Cardiac fibroblast (primary cell): ENCODE measurements around the gene ZBED1.
"Not testable (repeated sequence)": the region's sequence is repeated elsewhere in the genome, so short reads cannot be mapped to it uniquely, and the experiment has no call there.

Source experiments
- DNase-seq, 2 donors: peaks; one replicate each; pipeline versions ENCODE4 v3.0.0 to v3.0.0-alpha.2; 2010; ENCODE audit warnings: low read depth in 2 of 2
- H3K4me3 ChIP-seq, 2 donors: replicated peaks in 1 of 2; 1 replicate in 1 of 2; 2 replicates in 1 of 2; pipeline ENCODE4 v1.5.1; 2011; ENCODE audit warnings: low read depth in 2 of 2, low read length in 2 of 2, mild to moderate bottlenecking in 2 of 2, moderate library complexity in 1 of 2
- CTCF ChIP-seq: IDR thresholded peaks from one replicate; pipeline ENCODE4 v1.5.1; 2011; ENCODE audit warnings: low read depth, mild to moderate bottlenecking, low read length, inconsistent platforms

The ZBED1 gene

GRCh38 chrX:2520539-2520938 lies 19.8 kb upstream of the ZBED1 start:
- TF ChIP-seq CTCF, result no peak
- no peak for DNase-seq
- H3K4me3 ChIP-seq, result no peak overlapping the region

GRCh38 chrX:2519638-2520037 lies 18.9 kb upstream of the ZBED1 start:
- not testable (repeated sequence) for H3K4me3 ChIP-seq, DNase-seq

GRCh38 chrX:2517055-2517454 lies 16.3 kb upstream of the ZBED1 start:
- TF ChIP-seq CTCF, result no peak
- no peak for DNase-seq
- H3K4me3 ChIP-seq, result no peak overlapping the region

- DNase-seq, result no peak
- no peak overlapping the region for H3K4me3 ChIP-seq
- no peak for TF ChIP-seq CTCF
These were observed 15.8 kb upstream of the ZBED1 start for GRCh38 chrX:2516623-2517022.

GRCh38 chrX:2514131-2514530 lies 13.4 kb upstream of the ZBED1 start:
- DNase-seq, result no peak
- no peak for TF ChIP-seq CTCF
- no peak overlapping the region for H3K4me3 ChIP-seq

GRCh38 chrX:2513121-2513664 lies 12.4 kb upstream of the ZBED1 start:
- no peak for TF ChIP-seq CTCF
- no peak for DNase-seq
- no peak overlapping the region for H3K4me3 ChIP-seq

- no peak overlapping the region for H3K4me3 ChIP-seq
- no peak for TF ChIP-seq CTCF
- no peak for DNase-seq
These were observed 11.7 kb upstream of the ZBED1 start for GRCh38 chrX:2512501-2512900.
